ENCODE results near the gene LHPP.
"Not testable (repeated sequence)": the region's sequence is repeated elsewhere in the genome, so short reads cannot be mapped to it uniquely, and the experiment has no call there.

LHPP gene

GRCh38 chr10:124461642-124462347, at the start of gene LHPP:
Gene LHPP, plus strand, starts transcription at chr10:124461823. Its CDS starts 40 bp downstream, at chr10:124461863.
- DNase-seq (ENCODE audit: low spot score) = peak; percentile 83

- no peak for DNase-seq (ENCODE audit: low spot score)
These were observed 47.5 kb upstream of the LHPP start for GRCh38 chr10:124414076-124414475.

DNA sequence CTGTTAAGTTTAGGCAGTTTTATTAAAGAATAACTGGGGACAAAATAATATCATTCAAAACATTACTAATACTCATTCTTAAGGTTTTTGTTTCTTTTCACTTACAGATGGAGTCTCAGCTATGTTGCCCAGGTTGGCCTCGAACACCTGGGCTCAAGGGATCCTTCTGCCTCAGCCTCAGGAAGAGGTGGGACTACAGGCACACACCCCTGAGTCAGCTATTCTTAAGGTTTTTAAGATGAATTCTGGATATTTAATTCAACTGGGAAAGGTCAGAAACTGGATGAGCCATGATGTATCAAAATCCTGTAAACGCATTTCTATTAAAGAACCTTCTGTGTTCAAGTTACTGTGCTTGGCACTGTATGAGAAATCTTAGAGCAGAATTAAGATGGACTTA, 46.4 kb upstream of the LHPP start:
- DNase-seq (ENCODE audit: low spot score) = no peak

- DNase-seq (ENCODE audit: low spot score) = peak; percentile 46
These were observed 44.9 kb upstream of the LHPP start for GRCh38 chr10:124416733-124417132.

DNA sequence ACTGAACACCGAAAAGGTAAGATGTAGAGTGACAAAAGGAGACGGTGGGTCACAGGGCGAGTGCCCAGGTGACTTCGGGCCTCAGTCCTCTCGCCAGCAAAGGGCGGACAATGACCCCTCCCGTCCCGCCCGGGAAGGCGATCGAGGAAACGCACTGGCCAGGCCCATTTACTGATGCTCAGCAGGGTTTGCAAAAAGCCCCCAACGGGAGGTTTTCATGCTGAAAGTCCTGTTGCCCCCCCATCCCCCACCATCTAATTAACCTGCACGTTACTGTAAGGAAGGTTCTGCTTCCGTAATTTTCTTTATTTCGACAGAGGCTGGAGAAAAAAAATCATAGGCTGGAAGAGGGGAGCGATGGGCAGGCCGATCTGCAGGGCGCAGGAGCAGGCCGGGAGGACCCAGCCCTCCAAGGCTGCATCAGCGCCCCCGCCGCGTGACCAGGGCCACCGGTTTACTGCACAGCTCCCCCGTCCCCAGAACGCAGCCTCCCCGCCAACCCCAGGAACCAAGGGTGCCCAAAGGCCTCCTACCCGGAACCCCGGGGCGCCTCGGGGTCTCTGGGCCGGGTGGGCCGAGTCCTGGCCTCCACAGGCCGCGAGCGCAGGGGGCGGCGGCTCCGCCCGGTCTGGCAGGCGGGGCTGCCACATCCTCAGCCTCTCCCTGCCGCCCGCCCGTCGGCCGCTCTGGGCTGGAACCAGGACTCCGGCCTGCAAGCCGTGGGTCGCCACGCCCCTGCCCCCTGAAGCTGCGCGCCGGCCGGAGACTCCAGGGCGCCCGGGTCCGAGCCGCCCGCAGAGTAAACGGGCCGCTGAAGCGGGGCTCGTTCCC, 43.5 kb upstream of the LHPP start:
- peak; percentile 24 for DNase-seq (ENCODE audit: low spot score)

GRCh38 chr10:124418726-124419501, 42.7 kb upstream of the LHPP start, which contains the start of gene OAT:
Gene OAT, minus strand, starts transcription at chr10:124418923. Its CDS starts 6,752 bp downstream, at chr10:124412171.
- peak; percentile 84 for DNase-seq (ENCODE audit: low spot score)

DNA sequence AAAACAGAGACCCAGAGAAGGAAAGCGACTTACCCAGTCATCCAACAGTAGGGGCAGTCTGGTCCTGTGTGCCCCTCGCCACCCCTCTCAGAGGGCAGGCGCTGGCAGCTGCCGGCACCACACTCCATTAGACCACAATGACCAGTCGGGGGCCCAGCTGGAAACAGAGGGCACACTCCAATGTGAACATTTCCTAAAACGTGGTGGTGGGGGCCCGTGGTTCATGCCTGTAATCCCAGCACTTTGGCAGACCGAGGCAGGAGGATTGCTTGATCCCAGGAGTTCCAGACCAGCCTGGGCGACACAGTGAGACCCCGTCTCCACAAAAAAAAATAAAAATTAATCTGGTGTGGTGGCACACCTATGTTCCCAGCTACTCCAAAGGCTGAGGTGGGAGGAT, 42.0 kb upstream of the LHPP start:
- DNase-seq (ENCODE audit: low spot score) = no peak

GRCh38 chr10:124420254-124420653, 41.4 kb upstream of the LHPP start:
- no peak for DNase-seq (ENCODE audit: low spot score)

DNA sequence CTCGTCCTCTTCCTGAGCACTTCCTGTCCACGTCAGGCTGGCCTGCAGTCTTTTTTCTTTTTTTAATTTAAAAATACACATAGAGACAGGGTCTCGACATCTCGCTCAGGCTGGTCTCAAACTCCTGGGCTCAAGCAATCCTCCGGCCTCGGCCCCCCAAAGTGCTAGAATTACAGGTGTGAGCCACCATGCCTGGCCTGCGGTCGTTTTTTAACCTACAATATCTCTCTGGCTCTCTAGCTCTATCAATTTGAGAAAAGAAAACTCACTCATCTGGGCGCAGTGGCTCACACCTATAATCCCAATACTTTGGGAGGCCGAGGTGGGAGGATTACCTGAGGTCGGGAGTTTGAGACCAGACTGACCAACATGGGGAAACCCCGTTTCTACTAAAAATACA, 38.9 kb upstream of the LHPP start:
- DNase-seq (ENCODE audit: low spot score) = no peak

DNA sequence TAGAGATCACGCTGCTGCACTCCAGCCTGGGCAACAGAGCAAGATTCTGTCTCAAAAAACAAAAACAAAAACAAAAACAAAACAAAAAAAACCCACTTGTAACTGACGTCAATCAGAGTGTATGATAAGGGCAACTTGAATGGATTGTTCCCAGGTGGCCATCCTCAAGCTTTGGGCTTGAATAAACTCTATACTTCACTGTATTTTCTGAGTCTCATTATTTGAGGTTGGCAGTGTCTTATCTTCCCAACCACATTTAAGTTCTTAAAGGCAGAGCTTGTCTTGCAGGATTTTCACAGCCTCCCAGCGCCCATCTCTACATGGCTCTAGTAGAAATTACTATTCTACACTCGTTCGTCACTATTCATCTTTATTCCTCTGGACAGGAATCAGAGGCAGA, 37.8 kb upstream of the LHPP start:
- no peak for DNase-seq (ENCODE audit: low spot score)

GRCh38 chr10:124425227-124425962, 36.2 kb upstream of the LHPP start:
- DNase-seq (ENCODE audit: low spot score) = no peak

DNA sequence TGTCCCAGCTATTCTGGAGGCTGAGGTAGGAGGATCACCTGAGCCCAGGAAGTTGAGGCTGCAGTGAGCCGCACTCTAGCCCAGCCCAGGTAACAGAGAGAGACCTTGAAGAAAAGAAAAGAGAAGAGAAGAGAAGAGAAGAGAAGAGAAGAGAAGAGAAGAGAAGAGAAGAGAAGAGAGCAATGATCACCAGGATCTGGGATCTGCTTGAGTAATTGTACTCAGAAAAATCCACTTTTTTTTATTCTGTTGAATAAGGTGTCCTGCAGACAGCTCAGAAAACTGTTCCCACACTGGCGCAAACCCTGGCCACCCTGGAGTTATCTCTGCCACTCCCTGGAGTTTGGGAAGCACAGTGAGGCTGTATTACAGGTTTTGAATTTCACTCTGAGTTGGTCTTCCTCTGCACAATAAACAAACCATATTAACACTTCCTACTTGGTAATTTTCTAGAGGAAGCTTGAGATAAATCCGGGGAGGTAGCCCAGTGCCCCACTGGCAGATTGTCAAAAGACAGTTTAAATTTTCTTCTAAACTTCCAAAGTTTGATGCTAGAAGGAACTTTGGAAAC, 33.3 kb upstream of the LHPP start:
- no peak for DNase-seq (ENCODE audit: low spot score)

DNA sequence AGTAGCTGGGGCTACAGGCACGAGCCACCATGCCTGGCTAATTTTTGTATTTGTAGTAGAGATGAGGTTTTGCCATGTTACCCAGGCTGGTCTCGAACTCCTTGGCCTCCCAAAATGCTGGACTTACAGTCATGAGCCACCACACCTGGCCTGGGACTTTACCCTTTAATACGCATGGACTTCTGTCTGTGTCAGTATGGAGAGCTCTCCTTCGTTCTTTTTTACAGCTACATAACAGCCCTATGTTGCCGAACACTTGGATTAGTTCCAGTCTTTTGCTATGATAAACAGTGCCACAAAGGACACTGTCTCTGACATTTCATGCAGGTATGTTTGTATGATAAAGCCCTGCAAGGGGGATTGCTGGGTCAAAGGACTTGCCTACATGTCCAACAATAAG, 32.0 kb upstream of the LHPP start:
- DNase-seq (ENCODE audit: low spot score) = no peak

- DNase-seq (ENCODE audit: low spot score) = no peak
These were observed 31.5 kb upstream of the LHPP start for GRCh38 chr10:124430077-124430476.

- no peak for DNase-seq (ENCODE audit: low spot score)
These were observed 28.2 kb upstream of the LHPP start for GRCh38 chr10:124433461-124433860.

DNA sequence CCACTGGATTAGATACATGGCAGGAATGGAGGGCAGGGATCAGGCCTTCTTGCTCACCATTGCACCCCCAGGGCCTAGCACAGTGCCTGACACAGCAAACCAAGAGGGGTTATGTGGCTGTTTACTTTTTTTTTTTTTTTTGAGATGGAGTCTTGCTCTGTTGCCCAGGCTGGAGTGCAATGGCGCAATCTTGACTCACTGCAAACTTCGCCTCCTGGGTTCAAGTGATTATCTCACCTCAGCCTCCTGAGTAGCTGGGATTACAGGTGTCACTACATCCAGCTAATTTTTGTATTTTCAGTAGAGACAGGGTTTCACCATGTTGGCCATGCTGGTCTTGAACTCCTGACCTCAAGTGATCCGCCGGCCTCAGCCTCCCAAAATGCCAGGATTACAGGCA, 25.9 kb upstream of the LHPP start:
- not testable (repeated sequence) for DNase-seq (ENCODE audit: low spot score)

GRCh38 chr10:124436191-124436638, 25.4 kb upstream of the LHPP start:
- no peak for DNase-seq (ENCODE audit: low spot score)

- not testable (repeated sequence) for DNase-seq (ENCODE audit: low spot score)
These were observed 19.9 kb upstream of the LHPP start for GRCh38 chr10:124441694-124442093.

- DNase-seq (ENCODE audit: low spot score) = no peak
These were observed 14.5 kb upstream of the LHPP start for GRCh38 chr10:124446830-124447750.

DNA sequence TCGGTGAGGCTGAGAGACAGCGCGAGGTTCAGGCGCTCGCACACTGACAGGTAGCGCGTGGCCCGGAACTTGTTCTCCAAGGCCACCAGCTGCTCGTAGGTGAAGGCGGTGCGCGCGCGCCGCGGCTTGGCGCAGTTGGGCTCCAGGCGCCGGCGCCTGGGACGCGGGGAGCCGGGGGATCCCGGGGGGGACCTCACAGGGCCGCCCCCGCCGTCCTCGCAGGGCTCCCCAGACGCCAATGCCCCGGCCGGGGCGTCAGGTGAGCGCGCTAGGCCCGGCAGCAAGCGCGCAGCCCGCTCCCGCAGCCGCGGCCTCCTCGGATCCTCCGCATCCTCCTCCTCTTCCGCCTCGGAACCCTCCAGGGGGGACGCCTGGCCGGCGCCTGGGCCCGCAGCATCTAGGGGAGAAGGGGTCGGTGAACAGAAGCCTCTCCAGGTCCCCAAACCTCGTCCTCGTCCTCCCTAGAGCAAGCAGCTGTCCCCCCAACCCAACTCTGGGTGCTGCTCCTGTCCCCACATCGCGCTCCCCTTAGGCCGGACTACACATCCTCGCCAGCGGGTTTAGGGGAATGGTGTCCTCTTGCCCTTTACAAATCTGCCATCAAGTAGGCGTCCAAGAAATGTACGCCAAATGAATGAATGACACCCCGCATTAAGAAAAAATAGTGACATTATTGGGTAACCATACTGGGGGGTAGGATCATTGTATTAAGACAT, 13.7 kb upstream of the LHPP start:
- DNase-seq (ENCODE audit: low spot score) = no peak
